ENCODE data around the gene RAET1G.

- no peak for TF ChIP-seq CTCF (IDR thresholded peaks at IDR 0.05)
- no peak for TF ChIP-seq USF1 (IDR thresholded peaks at IDR 0.05; ENCODE audit: borderline replicate concordance, low read depth)
- TF ChIP-seq RAD21 (IDR thresholded peaks at IDR 0.05; ENCODE audit: low read length) = peak; percentile 28; the same call in 1 of the 2 replicates
- no peak for TF ChIP-seq MEF2A (IDR thresholded peaks at IDR 0.05; ENCODE audit: borderline replicate concordance, low read depth)
- TF ChIP-seq POLR2AphosphoS5 (IDR thresholded peaks at IDR 0.05; ENCODE audit: low read depth, low read length) = no peak
- TF ChIP-seq RFX5 (IDR thresholded peaks at IDR 0.05; ENCODE audit: low read length) = no peak
- TF ChIP-seq TAF1 (IDR thresholded peaks at IDR 0.05; ENCODE audit: borderline replicate concordance, low read depth, low read length) = no peak
- no peak for TF ChIP-seq MAX (IDR thresholded peaks at IDR 0.05; ENCODE audit: low read depth)
- no peak for TF ChIP-seq USF2 (IDR thresholded peaks at IDR 0.05; ENCODE audit: borderline replicate concordance, low read depth, low read length)
- TF ChIP-seq FOXM1 (IDR thresholded peaks at IDR 0.05; ENCODE audit: low read depth) = no peak
- TF ChIP-seq YY1 (IDR thresholded peaks at IDR 0.05; ENCODE audit: low read depth) = no peak
- no peak for TF ChIP-seq GATA2 (CRISPR knock-in tag; IDR thresholded peaks at IDR 0.05)
Measured at GRCh38 chr6:149897855-149898744, 24.8 kb downstream of the RAET1G start, which contains the start of gene RAET1E.

Data from SK-N-SH (cell line).